CD4-positive, alpha-beta T cell treated with Interferon gamma for 1 hour (primary cell): ENCODE measurements around the gene TFF1.

Experiments
- DNase-seq: peaks from one replicate; pipeline ENCODE4 v3.0.0-alpha.2; 2020

TFF1 gene

GRCh38 chr21:42358937-42359336 is 7.4 kb downstream of the TFF1 start:
- DNase-seq = no peak

- no peak for DNase-seq
Measured at GRCh38 chr21:42358261-42358660, 8.1 kb downstream of the TFF1 start.

GRCh38 chr21:42357307-42357706 is 9.0 kb downstream of the TFF1 start:
- DNase-seq = no peak

- no peak for DNase-seq
Measured at GRCh38 chr21:42356650-42357049, 9.7 kb downstream of the TFF1 start.

GRCh38 chr21:42356046-42356445 is 10.3 kb downstream of the TFF1 start:
- DNase-seq = no peak

GRCh38 chr21:42353623-42354022 is 12.7 kb downstream of the TFF1 start:
- DNase-seq = no peak

GRCh38 chr21:42352441-42353095 is 13.8 kb downstream of the TFF1 start:
- no peak for DNase-seq

GRCh38 chr21:42351626-42352440 is 14.5 kb downstream of the TFF1 start:
- no peak for DNase-seq

GRCh38 chr21:42350927-42351426 is 15.4 kb downstream of the TFF1 start, which contains the start of gene TFF2:
TSS of gene TFF2 (minus strand) at chr21:42350994. CDS start at chr21:42350957, 37 bp downstream.
- no peak for DNase-seq

- no peak for DNase-seq
Measured at GRCh38 chr21:42350318-42350910, 15.9 kb downstream of the TFF1 start.

- no peak for DNase-seq
Measured at GRCh38 chr21:42349420-42350317, 16.7 kb downstream of the TFF1 start.

- no peak for DNase-seq
Measured at GRCh38 chr21:42348762-42349161, 17.6 kb downstream of the TFF1 start.

- DNase-seq = no peak
Measured at GRCh38 chr21:42347601-42348327, 18.6 kb downstream of the TFF1 start.

- no peak for DNase-seq
Measured at GRCh38 chr21:42346866-42347600, 19.3 kb downstream of the TFF1 start.

GRCh38 chr21:42346441-42346840 is 19.9 kb downstream of the TFF1 start:
- no peak for DNase-seq

GRCh38 chr21:42344631-42345030 is 21.7 kb downstream of the TFF1 start:
- DNase-seq = no peak

- DNase-seq = no peak
Measured at GRCh38 chr21:42343963-42344510, 22.3 kb downstream of the TFF1 start.

GRCh38 chr21:42343556-42343955 is 22.8 kb downstream of the TFF1 start:
- DNase-seq = no peak

- DNase-seq = no peak
Measured at GRCh38 chr21:42343101-42343500, 23.2 kb downstream of the TFF1 start.

GRCh38 chr21:42341776-42342542 is 24.4 kb downstream of the TFF1 start:
- DNase-seq = no peak
